K562 (cell line): ENCODE results near the gene JADE2. TPM values are rescaled to one million over a fixed set of nuclear protein-coding genes. Genes with fewer than 3 reads are reported as not detected.

Experiments used
- BCOR ChIP-seq: fragments of 450-650 bp; IDR thresholded peaks from 2 replicates; pipeline ENCODE4 v1.6.1; 2016
- CTBP1 ChIP-seq: fragments of 450-650 bp; IDR thresholded peaks from 2 replicates; pipeline ENCODE4 v1.6.1; 2016; ENCODE audit warnings: borderline replicate concordance
- CXXC5 ChIP-seq: fragments of 250-450 bp; sonication (Bioruptor Pico); IDR thresholded peaks from 2 replicates; pipeline ENCODE4 v1.8.0; 2022; ENCODE audit warnings: inconsistent platforms, mild to moderate bottlenecking, moderate library complexity
- DDX20 ChIP-seq: fragments of 450-650 bp; IDR thresholded peaks from 2 replicates; pipeline ENCODE4 v1.6.1; 2016; ENCODE audit warnings: missing genetic modification characterization, low read depth, mild to moderate bottlenecking, missing compliant biosample characterization, moderate library complexity
- JUN ChIP-seq, 2 experiments: sonication (generic) in 1 of 2; formaldehyde crosslinking in 1 of 2; IDR thresholded peaks; 2 replicates each; pipeline versions ENCODE4 v1.6.1 to v1.8.0; 2012 to 2022; ENCODE audit warnings: borderline replicate concordance in 2 of 2, mild to moderate bottlenecking in 2 of 2, improper control_type of control experiment in 1 of 2, low read depth in 1 of 2, low read length in 1 of 2, missing genetic modification reagents in 1 of 2
- MAZ ChIP-seq, 2 experiments: fragments of 450-650 bp in 1 of 2; sonication (generic) in 1 of 2; formaldehyde crosslinking; IDR thresholded peaks in 1 of 2; conservative IDR thresholded peaks in 1 of 2; 2 replicates each; pipeline versions ENCODE4 v1.4.0 to v1.5.0; 2020; ENCODE audit warnings: mild to moderate bottlenecking in 1 of 2, missing genetic modification reagents in 1 of 2
- NKRF ChIP-seq: fragments of 450-650 bp; IDR thresholded peaks from 2 replicates; pipeline ENCODE4 v1.6.1; 2016; ENCODE audit warnings: borderline replicate concordance
- POLR2G ChIP-seq: fragments of 200-400 bp; formaldehyde crosslinking; IDR thresholded peaks from 2 replicates; pipeline ENCODE4 v1.6.1; 2017; ENCODE audit warnings: low read depth, mild to moderate bottlenecking, antibody characterized with exemption, low read length, moderate library complexity
- RBBP5 ChIP-seq: fragments of 200-600 bp; sonication (generic); IDR thresholded peaks from 2 replicates; pipeline ENCODE4 v1.6.1; 2012; ENCODE audit warnings: borderline replicate concordance, mild to moderate bottlenecking, low read length, control low read depth, inconsistent platforms; ENCODE audit not compliant: insufficient read depth, poor library complexity, severe bottlenecking
- REST ChIP-seq, 2 experiments: fragments of 450-650 bp; formaldehyde crosslinking in 1 of 2; IDR thresholded peaks; 2 replicates each; pipeline versions ENCODE4 v1.4.0 to v1.6.1; 2014 to 2020; ENCODE audit warnings: mild to moderate bottlenecking in 2 of 2, borderline replicate concordance in 1 of 2, low read depth in 1 of 2
- SUPT5H ChIP-seq: fragments of 450-650 bp; IDR thresholded peaks from 2 replicates; pipeline ENCODE4 v1.6.1; 2016
- ZNF197 ChIP-seq: fragments of 200-800 bp; sonication (Bioruptor generic); IDR thresholded peaks from 2 replicates; pipeline ENCODE4 v1.6.1; 2016; ENCODE audit warnings: low read depth, missing genetic modification characterization, missing compliant biosample characterization
- ZNF740 ChIP-seq, 3 experiments: fragments of 200-800 bp in 1 of 3; sonication (Bioruptor generic) in 1 of 3; sonication (generic) in 1 of 3; formaldehyde crosslinking in 1 of 3; IDR thresholded peaks; 2 replicates each; pipeline versions ENCODE4 v1.6.1 to v1.8.0; 2016 to 2022; ENCODE audit warnings: mild to moderate bottlenecking in 2 of 3, missing compliant biosample characterization in 2 of 3, missing genetic modification characterization in 2 of 3, missing genetic modification reagents in 1 of 3
- polyA plus RNA-seq, 8 experiments: library from polyadenylated mRNA; depleted of rRNA in 4 of 8; stranded (reverse) in 5 of 8; unstranded in 3 of 8; fragments of >200 nt; fragmentation: Nextera tagmentation in 2 of 8; fragmentation: Illumina TruSeq in 1 of 8; extraction: Ambion mirVana in 2 of 8; extraction: Trizol in 1 of 8; gene quantifications; 2 replicates each; pipeline versions ENCODE4 v1.2.1 to v1.2.3, GENCODE V29; 2011 to 2014; ENCODE audit warnings: inconsistent platforms in 1 of 8, missing spikeins in 1 of 8
- total RNA-seq, 7 experiments: library from RNA; depleted of rRNA in 6 of 7; stranded (reverse); fragments of >200 nt in 6 of 7; fragmentation: Illumina TruSeq in 2 of 7; extraction: Trizol in 2 of 7; gene quantifications; 2 replicates each; pipeline versions ENCODE4 v1.2.1 to v1.2.3, GENCODE V29; 2011 to 2021; ENCODE audit warnings: low replicate concordance in 1 of 7

Gene JADE2
- total and polyA plus RNA-seq, 9 of the 15 experiments (the other 6 are each of a cell fraction or from before 2014, with no cell fraction given), result 0.50 to 23.3 (median 9.1) TPM

GRCh38 chr5:134525683-134526482 lies 413 bp downstream of the JADE2 start (continued):
- TF ChIP-seq REST (IDR thresholded peaks at IDR 0.05; ENCODE audit: borderline replicate concordance), result no peak
- 0 out of 2 replicates have a peak, but pooled peaks have one; percentile 33 for TF ChIP-seq REST (CRISPR knock-in tag; IDR thresholded peaks at IDR 0.05; ENCODE audit: low read depth)
- TF ChIP-seq ZNF740 (CRISPR knock-in tag; IDR thresholded peaks at IDR 0.05), result peak; percentile 98
- TF ChIP-seq ZNF740 (tag; IDR thresholded peaks at IDR 0.05), result peak in 1 of 2 experiments; percentile 86; a peak in 1 of 4 replicates
- peak; percentile 16 for TF ChIP-seq SUPT5H
- TF ChIP-seq CXXC5 (CRISPR knock-in tag), result peak; percentile 72
- no peak for TF ChIP-seq JUN (IDR thresholded peaks at IDR 0.05; ENCODE audit: borderline replicate concordance, low read depth, low read length)
- TF ChIP-seq JUN (CRISPR knock-in tag; IDR thresholded peaks at IDR 0.05; ENCODE audit: borderline replicate concordance), result 0 out of 2 replicates have a peak, but pooled peaks have one; percentile 42
- no peak for TF ChIP-seq NKRF
- no peak for TF ChIP-seq ZNF197 (CRISPR knock-in tag)
- TF ChIP-seq RBBP5, result peak; percentile 27
- peak; percentile 59; the same call in 1 of the 2 replicates for TF ChIP-seq CTBP1
- TF ChIP-seq BCOR, result 0 out of 2 replicates have a peak, but pooled peaks have one; percentile 31
- peak; percentile 64 for TF ChIP-seq POLR2G
- TF ChIP-seq DDX20 (tag), result no peak
- peak; percentile 27 to 82; a peak in 3 of 4 replicates for TF ChIP-seq MAZ (CRISPR knock-in tag; conservative IDR thresholded peaks at IDR 0.05 in 1 of 2, IDR thresholded peaks at IDR 0.05 in 1 of 2)
